ENCODE data around the gene BIRC3. TPM values are rescaled to one million over a fixed set of nuclear protein-coding genes. Genes with fewer than 3 reads are reported as not detected.
"Not testable (repeated sequence)": the region's sequence is repeated elsewhere in the genome, so short reads cannot be mapped to it uniquely, and the experiment has no call there.

The BIRC3 gene
- polyA plus RNA-seq, 1 donor from 2014 or later: not detected

GRCh38 chr11:102332611-102332994, 15.3 kb downstream of the BIRC3 start:
- no peaks in the 10 kb centered on the region for H3F3A ChIP-seq (ENCODE audit: insufficient read depth, low read length, poor library complexity, severe bottlenecking)
- no peaks in the 10 kb centered on the region for H4K20me1 ChIP-seq (ENCODE audit: insufficient read depth)
- H3K4me2 ChIP-seq (ENCODE audit: low read length): no peak overlapping the region
- no peaks in the 10 kb centered on the region for H3K9me3 ChIP-seq (ENCODE audit: low read length)
- H3K9me2 ChIP-seq (ENCODE audit: insufficient read depth, low read length): no peaks in the 10 kb centered on the region
- H3K27ac ChIP-seq (ENCODE audit: low read length): no peak overlapping the region
- no peak overlapping the region for H3K9ac ChIP-seq (ENCODE audit: low read length)
- H3K79me2 ChIP-seq (replicated peaks; ENCODE audit: insufficient read depth, low read length): no peaks in the 10 kb centered on the region
- H2AFZ ChIP-seq (ENCODE audit: low read depth, low read length): no peak overlapping the region
- H3K4me3 ChIP-seq (ENCODE audit: low read length): no peak overlapping the region
- no peaks in the 10 kb centered on the region for H3K36me3 ChIP-seq (ENCODE audit: insufficient read depth, low read length)
- H3K27me3 ChIP-seq (ENCODE audit: insufficient read depth, low read depth, low read length): no peaks in the 10 kb centered on the region
- TF ChIP-seq CTCF (IDR thresholded peaks at IDR 0.05; ENCODE audit: poor library complexity, severe bottlenecking): no peak
- TF ChIP-seq, protein P1, sequence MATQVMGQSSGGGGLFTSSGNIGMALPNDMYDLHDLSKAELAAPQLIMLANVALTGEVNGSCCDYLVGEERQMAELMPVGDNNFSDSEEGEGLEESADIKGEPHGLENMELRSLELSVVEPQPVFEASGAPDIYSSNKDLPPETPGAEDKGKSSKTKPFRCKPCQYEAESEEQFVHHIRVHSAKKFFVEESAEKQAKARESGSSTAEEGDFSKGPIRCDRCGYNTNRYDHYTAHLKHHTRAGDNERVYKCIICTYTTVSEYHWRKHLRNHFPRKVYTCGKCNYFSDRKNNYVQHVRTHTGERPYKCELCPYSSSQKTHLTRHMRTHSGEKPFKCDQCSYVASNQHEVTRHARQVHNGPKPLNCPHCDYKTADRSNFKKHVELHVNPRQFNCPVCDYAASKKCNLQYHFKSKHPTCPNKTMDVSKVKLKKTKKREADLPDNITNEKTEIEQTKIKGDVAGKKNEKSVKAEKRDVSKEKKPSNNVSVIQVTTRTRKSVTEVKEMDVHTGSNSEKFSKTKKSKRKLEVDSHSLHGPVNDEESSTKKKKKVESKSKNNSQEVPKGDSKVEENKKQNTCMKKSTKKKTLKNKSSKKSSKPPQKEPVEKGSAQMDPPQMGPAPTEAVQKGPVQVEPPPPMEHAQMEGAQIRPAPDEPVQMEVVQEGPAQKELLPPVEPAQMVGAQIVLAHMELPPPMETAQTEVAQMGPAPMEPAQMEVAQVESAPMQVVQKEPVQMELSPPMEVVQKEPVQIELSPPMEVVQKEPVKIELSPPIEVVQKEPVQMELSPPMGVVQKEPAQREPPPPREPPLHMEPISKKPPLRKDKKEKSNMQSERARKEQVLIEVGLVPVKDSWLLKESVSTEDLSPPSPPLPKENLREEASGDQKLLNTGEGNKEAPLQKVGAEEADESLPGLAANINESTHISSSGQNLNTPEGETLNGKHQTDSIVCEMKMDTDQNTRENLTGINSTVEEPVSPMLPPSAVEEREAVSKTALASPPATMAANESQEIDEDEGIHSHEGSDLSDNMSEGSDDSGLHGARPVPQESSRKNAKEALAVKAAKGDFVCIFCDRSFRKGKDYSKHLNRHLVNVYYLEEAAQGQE (IDR thresholded peaks at IDR 0.05; ENCODE audit: borderline replicate concordance): no peak

GRCh38 chr11:102338479-102339010, 21.3 kb downstream of the BIRC3 start:
- Histone ChIP-seq H3K9ac (ENCODE audit: low read length) (no peak overlapping the region), H3K27me3 (ENCODE audit: insufficient read depth, low read depth, low read length) (no peaks in the 10 kb centered on the region), H3K79me2 (replicated peaks; ENCODE audit: insufficient read depth, low read length) (no peaks in the 10 kb centered on the region), H3K36me3 (ENCODE audit: insufficient read depth, low read length) (no peaks in the 10 kb centered on the region), H3K27ac (ENCODE audit: low read length) (no peak overlapping the region), H3K4me2 (ENCODE audit: low read length) (no peak overlapping the region), H2AFZ (ENCODE audit: low read depth, low read length) (no peak overlapping the region), H4K20me1 (ENCODE audit: insufficient read depth) (no peaks in the 10 kb centered on the region), H3K9me3 (ENCODE audit: low read length) (no peaks in the 10 kb centered on the region), H3K9me2 (ENCODE audit: insufficient read depth, low read length) (no peaks in the 10 kb centered on the region), H3F3A (ENCODE audit: insufficient read depth, low read length, poor library complexity, severe bottlenecking) (no peaks in the 10 kb centered on the region), H3K4me3 (ENCODE audit: low read length) (no peak overlapping the region)
- TF ChIP-seq SMC3 (conservative IDR thresholded peaks at IDR 0.05; ENCODE audit: poor library complexity) (no peak), CTCF (IDR thresholded peaks at IDR 0.05; ENCODE audit: poor library complexity, severe bottlenecking) (no peak), MXI1 (conservative IDR thresholded peaks at IDR 0.05; ENCODE audit: poor library complexity, severe bottlenecking) (no peak), RAD21 (conservative IDR thresholded peaks at IDR 0.05) (no peak)

- H3K27me3 ChIP-seq (ENCODE audit: insufficient read depth, low read depth, low read length): not testable (repeated sequence)
Observed at GRCh38 chr11:102341311-102341710, 24.0 kb downstream of the BIRC3 start.

More at GRCh38 chr11:102341311-102341710, 24.0 kb downstream of the BIRC3 start:
- not testable (repeated sequence) for H3F3A ChIP-seq (ENCODE audit: insufficient read depth, low read length, poor library complexity, severe bottlenecking); H3K4me2 ChIP-seq (ENCODE audit: low read length); H3K27ac ChIP-seq (ENCODE audit: low read length); H4K20me1 ChIP-seq (ENCODE audit: insufficient read depth); H3K9ac ChIP-seq (ENCODE audit: low read length); H3K79me2 ChIP-seq (replicated peaks; ENCODE audit: insufficient read depth, low read length); H3K4me3 ChIP-seq (ENCODE audit: low read length); H3K36me3 ChIP-seq (ENCODE audit: insufficient read depth, low read length); H3K9me2 ChIP-seq (ENCODE audit: insufficient read depth, low read length); H3K9me3 ChIP-seq (ENCODE audit: low read length); H2AFZ ChIP-seq (ENCODE audit: low read depth, low read length)

Measured in neural cell (in vitro differentiated cells).